GM18907 (cell line): ENCODE results near the gene AIP.

Experiments
- ATAC-seq: cut with Tn5 transposase; IDR thresholded peaks from one replicate; pipeline ENCODE4 v1.9.1; 2021; ENCODE audit warnings: mild to moderate bottlenecking, moderate library complexity; ENCODE audit not compliant: unreplicated experiment

AIP gene

DNA sequence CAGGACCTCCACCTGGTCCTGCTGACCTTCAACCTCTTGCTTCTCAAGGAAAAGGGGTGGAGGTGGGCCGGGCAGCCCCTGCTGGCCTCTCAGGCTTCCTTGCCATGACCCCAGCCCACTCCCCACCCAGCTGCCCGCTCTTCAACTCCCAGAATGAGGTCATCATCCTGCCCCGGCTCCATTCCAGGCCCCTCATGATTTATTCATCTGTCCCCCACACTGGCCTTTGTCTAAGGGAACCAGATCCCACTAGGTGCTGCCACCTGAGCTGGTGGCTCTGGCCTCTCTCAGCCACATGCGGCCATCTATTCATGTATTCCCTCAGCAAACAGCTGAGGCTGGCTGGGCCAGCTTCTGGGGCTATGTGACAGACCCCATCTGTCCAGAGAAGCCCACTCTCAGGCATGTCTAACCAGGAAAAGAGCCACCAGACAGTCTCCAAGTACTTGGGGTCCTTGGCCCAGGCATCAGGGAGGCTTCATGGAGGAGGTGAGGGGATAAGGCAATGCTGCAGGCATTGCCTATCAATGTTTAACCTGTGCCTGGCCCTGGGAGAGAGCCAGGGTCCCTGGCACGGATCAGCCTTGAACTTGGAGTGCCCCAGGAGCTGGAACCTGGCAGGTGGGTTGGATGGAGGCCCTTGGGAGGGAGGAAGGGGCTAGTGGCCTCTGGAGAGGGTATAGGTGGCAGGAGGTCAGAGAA is 42.6 kb downstream of the AIP start:
- ATAC-seq = no peak

DNA sequence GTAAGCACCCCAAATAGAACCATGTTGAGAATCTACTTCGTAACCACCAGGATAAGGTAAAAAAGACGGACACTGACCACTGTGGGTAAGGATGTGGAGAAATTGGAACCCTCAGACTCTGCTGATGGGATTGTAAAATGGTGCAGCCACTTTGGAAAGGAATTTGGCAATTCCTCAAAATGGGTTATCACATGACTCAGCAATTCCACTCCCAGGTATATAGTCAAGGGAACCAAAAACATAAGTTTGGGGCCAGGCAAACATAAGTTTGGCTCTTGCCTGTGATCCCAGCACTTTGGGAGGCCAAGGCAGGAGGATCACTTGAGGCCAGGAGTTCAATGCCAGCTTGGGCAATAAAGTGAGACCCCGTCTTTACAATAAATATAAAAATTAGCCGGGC is 45.5 kb downstream of the AIP start:
- ATAC-seq = no peak

DNA sequence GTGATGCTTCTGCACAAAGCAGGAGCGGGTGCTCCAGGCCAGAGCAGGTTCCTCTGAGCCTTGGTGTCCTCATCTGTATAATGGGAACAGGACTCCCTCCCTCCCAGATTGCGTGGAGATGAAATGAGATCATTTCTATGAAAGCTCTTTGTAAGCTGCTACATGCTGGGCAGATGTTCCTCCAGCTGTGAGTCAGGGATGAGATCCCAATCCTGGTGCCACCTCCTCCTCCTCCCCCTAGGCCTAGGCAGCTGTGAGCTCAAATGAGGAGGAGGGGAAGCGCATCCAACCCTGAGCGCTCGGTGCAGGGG is 47.4 kb downstream of the AIP start:
- ATAC-seq = no peak

DNA sequence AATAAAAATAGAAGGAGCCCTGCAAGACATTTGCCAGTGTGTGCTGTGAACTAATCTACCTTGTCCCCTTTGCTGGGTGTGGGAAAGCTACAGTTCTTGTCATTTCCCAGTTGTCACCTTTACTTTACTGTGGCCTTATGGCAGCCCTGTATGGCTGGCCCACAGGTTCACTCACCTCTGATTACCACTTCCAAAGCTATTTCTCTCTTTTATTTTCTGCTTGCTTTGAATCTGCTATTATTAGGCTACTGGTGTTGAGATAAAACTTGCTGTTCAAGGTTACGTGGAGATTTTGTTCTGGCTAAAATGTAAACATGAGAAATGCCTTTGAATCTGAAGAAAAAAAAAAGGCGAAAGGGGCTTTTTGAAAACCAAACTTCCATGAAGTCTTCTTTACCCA is 50.1 kb downstream of the AIP start:
- no peak for ATAC-seq

DNA sequence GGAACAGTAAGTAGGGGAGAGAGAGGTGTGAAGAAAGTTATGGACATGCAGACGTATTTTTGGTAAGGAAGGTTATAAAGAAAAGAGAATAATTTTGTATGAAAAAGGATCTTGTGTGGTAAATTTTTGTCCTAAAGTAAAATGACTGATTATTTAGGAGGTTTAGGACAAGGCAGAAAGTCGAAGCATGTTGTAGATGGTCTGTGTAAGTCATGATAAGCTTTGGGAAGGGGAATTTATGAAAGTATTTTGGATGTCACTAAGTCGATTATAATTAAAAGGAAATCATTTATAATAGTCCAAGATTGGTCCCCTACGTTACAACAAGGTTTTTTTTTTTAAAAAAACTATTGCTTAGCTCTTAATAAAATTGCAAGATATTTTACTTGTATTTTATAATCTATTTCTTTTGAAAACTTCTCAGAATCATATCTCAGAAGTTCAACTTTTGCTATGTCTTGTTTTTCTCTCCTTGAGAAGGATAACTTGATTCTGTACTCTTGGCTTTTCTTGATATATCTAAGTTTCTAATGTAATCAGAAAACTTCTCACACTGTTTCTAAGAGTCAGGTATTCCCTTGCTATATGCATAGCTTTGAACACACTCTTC is 51.3 kb downstream of the AIP start:
- ATAC-seq = no peak

DNA sequence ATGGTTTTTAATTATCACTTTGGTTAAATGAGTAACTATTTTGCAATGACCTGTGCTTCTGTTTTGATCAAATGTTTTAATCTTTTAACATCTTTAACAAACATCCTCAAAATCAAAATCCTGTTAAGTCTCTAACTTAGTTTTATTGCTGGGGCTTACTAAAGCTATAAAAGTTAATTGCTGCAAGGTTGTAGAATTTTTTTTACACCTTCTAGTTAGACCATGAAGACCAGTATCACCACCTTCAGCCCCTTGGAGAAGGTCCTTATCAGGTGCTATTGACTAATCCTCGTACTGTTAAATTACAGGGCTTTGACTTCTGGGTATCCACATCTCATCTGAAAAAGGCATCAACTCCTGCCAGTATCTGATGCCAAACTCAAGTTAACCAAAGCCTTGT is 52.7 kb downstream of the AIP start:
- ATAC-seq = no peak

DNA sequence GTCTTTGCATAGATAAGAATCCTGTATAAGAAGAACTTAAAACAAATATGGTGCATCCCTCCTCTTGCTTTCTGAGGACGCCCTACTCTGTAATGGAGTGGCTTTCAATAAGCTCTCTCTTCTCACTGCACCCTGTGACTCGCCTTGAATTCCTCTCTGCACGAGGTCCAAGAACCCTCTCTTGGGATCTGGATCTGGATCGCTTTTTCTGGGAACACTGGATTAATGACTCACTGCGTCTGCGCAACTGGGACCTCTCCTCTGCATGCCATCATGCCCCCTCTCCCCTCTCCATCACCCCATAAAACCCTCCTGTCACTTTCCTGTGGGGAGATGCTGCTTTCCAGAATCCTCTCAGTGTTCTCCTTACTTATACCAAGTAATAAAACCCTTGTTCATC is 55.5 kb downstream of the AIP start:
- ATAC-seq = no peak

DNA sequence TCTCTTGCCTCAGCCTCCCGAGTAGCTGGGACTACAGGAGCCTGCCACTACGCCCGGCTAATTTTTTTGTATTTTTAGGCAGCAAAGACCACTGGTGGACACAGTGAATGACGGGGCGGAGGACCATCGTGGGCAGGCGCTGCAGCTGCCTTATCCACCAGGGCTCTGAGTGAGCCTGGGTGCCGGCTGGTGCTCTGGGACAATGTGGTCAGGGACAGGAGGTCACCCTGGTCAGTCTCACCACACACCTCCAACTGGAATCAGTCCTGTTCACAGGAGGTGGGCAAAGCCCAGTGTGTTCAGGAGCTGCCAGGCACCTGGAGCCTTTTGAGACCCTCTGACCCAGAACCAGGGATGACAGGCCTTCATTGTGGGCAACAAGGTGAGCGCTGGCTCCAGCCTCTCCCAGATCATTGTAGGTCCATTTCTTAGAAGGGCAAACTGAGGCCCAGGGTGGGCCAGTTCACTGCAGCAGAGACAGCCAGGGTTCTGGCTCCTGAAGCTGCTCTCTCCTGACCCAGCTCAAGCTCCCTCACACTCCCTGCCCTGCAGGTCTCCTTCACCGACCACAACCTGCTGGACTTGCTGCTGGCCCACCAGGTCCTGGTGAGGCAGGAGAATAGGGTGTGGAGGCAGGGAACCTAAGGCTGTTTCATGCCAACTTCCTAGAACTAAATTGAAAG is 56.1 kb downstream of the AIP start:
- ATAC-seq = no peak

DNA sequence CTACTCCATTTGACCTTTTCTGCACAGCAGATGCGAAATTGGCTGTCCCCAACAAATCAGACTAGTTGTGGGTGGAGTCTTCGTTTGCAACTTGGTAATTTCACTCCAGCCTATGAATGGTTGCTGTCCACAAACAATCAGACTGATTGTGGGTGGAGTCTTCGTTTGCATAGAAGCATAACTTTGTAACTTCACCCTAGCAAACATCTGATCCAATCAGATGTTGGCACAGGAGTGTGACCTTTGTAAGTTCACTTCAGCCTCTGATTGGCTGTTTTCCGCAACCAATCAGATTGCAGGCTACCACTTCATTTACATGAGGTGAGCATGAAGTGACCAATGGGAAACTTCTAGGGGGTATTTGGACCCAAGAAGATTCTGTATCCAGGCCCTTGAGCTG is 56.7 kb downstream of the AIP start:
- ATAC-seq = no peak
